ENCODE data around the gene ARHGDIG.

Gene ARHGDIG

GRCh38 chr16:282491-282890 lies 2.1 kb downstream of the ARHGDIG start:
- TF ChIP-seq CTCF (conservative IDR thresholded peaks at IDR 0.05; ENCODE audit: low read length) = no peak
- no peak overlapping the region for H3K4me3 ChIP-seq (ENCODE audit: low read length)
- no peak for DNase-seq (ENCODE audit: low read depth)

- DNase-seq (ENCODE audit: low read depth) = no peak
- H3K4me3 ChIP-seq (ENCODE audit: low read length) = no peak within 1 kb of the TSS
- no peak for TF ChIP-seq CTCF (conservative IDR thresholded peaks at IDR 0.05; ENCODE audit: low read length)
Observed at GRCh38 chr16:283033-283805, 2.8 kb downstream of the ARHGDIG start, which contains the start of gene PDIA2. Gene PDIA2, plus strand, starts transcription at chr16:283164. Its CDS starts 6 bp downstream, at chr16:283170.

GRCh38 chr16:284204-285120 lies 4.1 kb downstream of the ARHGDIG start:
- H3K4me3 ChIP-seq (ENCODE audit: low read length) = no peak overlapping the region
- no peak for DNase-seq (ENCODE audit: low read depth)
- no peak for TF ChIP-seq CTCF (conservative IDR thresholded peaks at IDR 0.05; ENCODE audit: low read length)

GRCh38 chr16:285146-286055 lies 5.0 kb downstream of the ARHGDIG start:
- TF ChIP-seq CTCF (conservative IDR thresholded peaks at IDR 0.05; ENCODE audit: low read length) = no peak
- no peak for DNase-seq (ENCODE audit: low read depth)
- H3K4me3 ChIP-seq (ENCODE audit: low read length) = no peak overlapping the region

- no peak for TF ChIP-seq CTCF (conservative IDR thresholded peaks at IDR 0.05; ENCODE audit: low read length)
- no peak for DNase-seq (ENCODE audit: low read depth)
- no peak overlapping the region for H3K4me3 ChIP-seq (ENCODE audit: low read length)
Observed at GRCh38 chr16:286491-287297, 6.3 kb downstream of the ARHGDIG start.

GRCh38 chr16:287298-287811 lies 7.0 kb downstream of the ARHGDIG start:
- no peak for TF ChIP-seq CTCF (conservative IDR thresholded peaks at IDR 0.05; ENCODE audit: low read length)
- DNase-seq (ENCODE audit: low read depth) = no peak
- no peak overlapping the region for H3K4me3 ChIP-seq (ENCODE audit: low read length)

All from AG10803 (cell line).